DND-41 (cell line): Measurements from ENCODE around the gene ACRV1.

Experiments used
- EZH2 ChIP-seq: IDR thresholded peaks from 3 replicates; pipeline ENCODE4 v1.6.1; 2012; ENCODE audit warnings: borderline replicate concordance, low read depth, mild to moderate bottlenecking, moderate library complexity, low read length, inconsistent platforms; ENCODE audit not compliant: severe bottlenecking
- TF ChIP-seq, protein P1 (sequence below): IDR thresholded peaks from 2 replicates; pipeline ENCODE4 v1.5.1; 2012; ENCODE audit warnings: borderline replicate concordance, low read length, moderate library complexity, mild to moderate bottlenecking; ENCODE audit not compliant: poor library complexity, severe bottlenecking; ENCODE audit errors: extremely low read depth

DNA sequence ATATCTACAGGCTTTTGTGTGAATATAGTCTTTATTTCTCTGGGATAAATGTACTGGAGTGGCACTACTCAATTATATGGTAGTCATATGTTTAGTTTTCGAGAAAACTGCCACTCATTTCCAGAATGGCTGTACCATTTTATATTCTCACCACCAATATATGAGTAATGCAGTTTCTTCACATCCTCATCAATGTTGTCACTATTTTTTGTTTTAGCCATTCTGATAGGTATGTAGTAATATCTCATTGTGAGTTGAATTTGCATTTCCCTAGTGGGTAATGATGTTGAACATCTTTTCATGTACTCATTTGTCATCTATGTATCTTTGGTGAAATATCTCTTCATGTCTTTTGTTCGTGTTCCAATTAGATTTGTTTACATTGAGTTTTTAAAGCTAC lies 18.0 kb downstream of the ACRV1 start:
- TF ChIP-seq, protein P1, sequence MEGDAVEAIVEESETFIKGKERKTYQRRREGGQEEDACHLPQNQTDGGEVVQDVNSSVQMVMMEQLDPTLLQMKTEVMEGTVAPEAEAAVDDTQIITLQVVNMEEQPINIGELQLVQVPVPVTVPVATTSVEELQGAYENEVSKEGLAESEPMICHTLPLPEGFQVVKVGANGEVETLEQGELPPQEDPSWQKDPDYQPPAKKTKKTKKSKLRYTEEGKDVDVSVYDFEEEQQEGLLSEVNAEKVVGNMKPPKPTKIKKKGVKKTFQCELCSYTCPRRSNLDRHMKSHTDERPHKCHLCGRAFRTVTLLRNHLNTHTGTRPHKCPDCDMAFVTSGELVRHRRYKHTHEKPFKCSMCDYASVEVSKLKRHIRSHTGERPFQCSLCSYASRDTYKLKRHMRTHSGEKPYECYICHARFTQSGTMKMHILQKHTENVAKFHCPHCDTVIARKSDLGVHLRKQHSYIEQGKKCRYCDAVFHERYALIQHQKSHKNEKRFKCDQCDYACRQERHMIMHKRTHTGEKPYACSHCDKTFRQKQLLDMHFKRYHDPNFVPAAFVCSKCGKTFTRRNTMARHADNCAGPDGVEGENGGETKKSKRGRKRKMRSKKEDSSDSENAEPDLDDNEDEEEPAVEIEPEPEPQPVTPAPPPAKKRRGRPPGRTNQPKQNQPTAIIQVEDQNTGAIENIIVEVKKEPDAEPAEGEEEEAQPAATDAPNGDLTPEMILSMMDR = no peak
- no peak for TF ChIP-seq EZH2
